Measurements from ENCODE around the gene MUC20.
"Not testable (repeated sequence)": the region's sequence is repeated elsewhere in the genome, so short reads cannot be mapped to it uniquely, and the experiment has no call there.

Gene MUC20

GRCh38 chr3:195708626-195709481, 11.9 kb upstream of the MUC20 start:
- Histone ChIP-seq H3K4me1 (ENCODE audit: control insufficient read depth, insufficient read depth, low read length) (peaks cover 15% of the 10 kb centered on the region), H3K9me3 (ENCODE audit: control insufficient read depth, insufficient read depth, low read length) (no peaks in the 10 kb centered on the region), H3K27me3 (ENCODE audit: control insufficient read depth, insufficient read depth, low read length) (peaks cover 6% of the 10 kb centered on the region), H3K36me3 (ENCODE audit: control insufficient read depth, insufficient read depth, low read length) (no peaks in the 10 kb centered on the region), H3K4me3 (ENCODE audit: low read depth, low read length) (no peak overlapping the region), H3K9ac (ENCODE audit: low read depth, low read length) (no peak overlapping the region)

- no peak overlapping the region for H3K9ac ChIP-seq (ENCODE audit: low read depth, low read length)
- peaks cover 6% of the 10 kb centered on the region for H3K27me3 ChIP-seq (ENCODE audit: control insufficient read depth, insufficient read depth, low read length)
Observed at GRCh38 chr3:195709676-195710085, 11.1 kb upstream of the MUC20 start.

DNA sequence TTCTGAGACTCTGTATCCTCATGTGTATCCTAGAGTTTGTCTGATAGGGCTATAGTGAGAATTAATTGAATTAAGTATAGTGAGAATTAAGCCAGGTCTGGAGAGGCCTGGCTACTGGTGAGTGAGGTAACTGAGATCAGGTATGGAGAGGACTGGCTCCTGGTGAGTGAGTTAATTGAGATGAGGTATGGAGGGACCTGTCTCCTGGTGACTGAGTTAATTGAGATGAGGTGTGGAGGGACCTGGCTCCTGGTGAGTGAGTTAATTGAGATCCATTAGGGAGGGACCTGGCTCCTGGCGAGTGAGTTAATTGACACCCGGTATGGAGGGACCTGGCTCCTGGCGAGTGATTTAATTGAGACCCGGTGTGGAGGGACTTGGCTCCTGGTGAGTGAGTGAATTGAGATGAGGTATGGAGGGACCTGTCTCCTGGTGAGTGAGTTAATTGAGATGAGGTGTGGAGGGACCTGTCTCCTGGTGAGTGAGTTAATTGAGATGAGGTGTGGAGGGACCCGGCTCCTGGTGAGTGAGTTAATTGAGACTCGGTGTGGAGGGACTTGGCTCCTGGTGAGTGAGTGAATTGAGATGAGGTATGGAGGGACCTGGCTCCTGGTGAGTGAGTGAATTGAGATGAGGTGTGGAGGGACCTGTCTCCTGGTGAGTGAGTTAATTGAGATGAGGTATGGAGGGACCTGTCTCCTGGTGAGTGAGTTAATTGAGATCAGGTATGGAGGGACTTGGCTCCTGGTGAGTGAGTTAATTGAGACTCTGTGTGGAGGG, 10.5 kb upstream of the MUC20 start:
- H3K4me3 ChIP-seq (ENCODE audit: low read depth, low read length); H3K9me3 ChIP-seq (ENCODE audit: control insufficient read depth, insufficient read depth, low read length); H3K27me3 ChIP-seq (ENCODE audit: control insufficient read depth, insufficient read depth, low read length); H3K36me3 ChIP-seq (ENCODE audit: control insufficient read depth, insufficient read depth, low read length); H3K4me1 ChIP-seq (ENCODE audit: control insufficient read depth, insufficient read depth, low read length); H3K9ac ChIP-seq (ENCODE audit: low read depth, low read length): not testable (repeated sequence)

More at GRCh38 chr3:195709676-195710085, 11.1 kb upstream of the MUC20 start:
- Histone ChIP-seq H3K4me3 (ENCODE audit: low read depth, low read length) (no peak overlapping the region), H3K4me1 (ENCODE audit: control insufficient read depth, insufficient read depth, low read length) (peaks cover 13% of the 10 kb centered on the region), H3K9me3 (ENCODE audit: control insufficient read depth, insufficient read depth, low read length) (no peaks in the 10 kb centered on the region), H3K36me3 (ENCODE audit: control insufficient read depth, insufficient read depth, low read length) (no peaks in the 10 kb centered on the region)

DNA sequence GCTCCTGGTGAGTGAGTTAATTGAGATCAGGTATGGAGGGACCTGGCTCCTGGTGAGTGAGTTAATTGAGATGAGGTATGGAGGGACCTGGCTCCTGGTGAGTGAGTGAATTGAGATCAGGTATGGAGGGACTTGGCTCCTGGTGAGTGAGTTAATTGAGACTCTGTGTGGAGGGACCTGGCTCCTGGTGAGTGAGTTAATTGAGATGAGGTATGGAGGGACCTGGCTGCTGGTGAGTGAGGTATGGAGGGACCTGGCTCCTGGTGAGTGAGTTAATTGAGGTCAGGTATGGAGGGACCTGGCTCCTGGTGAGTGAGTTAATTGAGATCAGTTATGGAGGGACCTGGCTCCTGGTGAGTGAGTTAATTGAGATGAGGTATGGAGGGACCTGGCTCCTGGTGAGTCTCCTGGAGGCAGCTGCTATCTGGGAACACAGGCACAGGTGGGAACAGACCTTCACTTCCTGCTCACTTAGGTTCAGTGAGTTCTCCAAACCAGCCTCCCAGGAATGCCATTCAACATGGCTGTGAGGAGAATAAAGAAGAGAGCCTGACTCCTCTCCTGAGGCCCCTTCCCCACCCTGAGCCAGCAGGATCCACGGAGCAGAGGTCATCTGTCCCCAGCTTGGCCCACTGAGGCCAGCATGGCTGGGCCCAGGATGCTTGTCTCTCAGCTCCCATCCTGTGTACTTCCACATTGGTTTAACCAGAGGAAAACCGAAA, 9.5 kb upstream of the MUC20 start:
- H3K4me1 ChIP-seq (ENCODE audit: control insufficient read depth, insufficient read depth, low read length); H3K36me3 ChIP-seq (ENCODE audit: control insufficient read depth, insufficient read depth, low read length); H3K27me3 ChIP-seq (ENCODE audit: control insufficient read depth, insufficient read depth, low read length); H3K9ac ChIP-seq (ENCODE audit: low read depth, low read length); H3K9me3 ChIP-seq (ENCODE audit: control insufficient read depth, insufficient read depth, low read length); H3K4me3 ChIP-seq (ENCODE audit: low read depth, low read length): not testable (repeated sequence)

DNA sequence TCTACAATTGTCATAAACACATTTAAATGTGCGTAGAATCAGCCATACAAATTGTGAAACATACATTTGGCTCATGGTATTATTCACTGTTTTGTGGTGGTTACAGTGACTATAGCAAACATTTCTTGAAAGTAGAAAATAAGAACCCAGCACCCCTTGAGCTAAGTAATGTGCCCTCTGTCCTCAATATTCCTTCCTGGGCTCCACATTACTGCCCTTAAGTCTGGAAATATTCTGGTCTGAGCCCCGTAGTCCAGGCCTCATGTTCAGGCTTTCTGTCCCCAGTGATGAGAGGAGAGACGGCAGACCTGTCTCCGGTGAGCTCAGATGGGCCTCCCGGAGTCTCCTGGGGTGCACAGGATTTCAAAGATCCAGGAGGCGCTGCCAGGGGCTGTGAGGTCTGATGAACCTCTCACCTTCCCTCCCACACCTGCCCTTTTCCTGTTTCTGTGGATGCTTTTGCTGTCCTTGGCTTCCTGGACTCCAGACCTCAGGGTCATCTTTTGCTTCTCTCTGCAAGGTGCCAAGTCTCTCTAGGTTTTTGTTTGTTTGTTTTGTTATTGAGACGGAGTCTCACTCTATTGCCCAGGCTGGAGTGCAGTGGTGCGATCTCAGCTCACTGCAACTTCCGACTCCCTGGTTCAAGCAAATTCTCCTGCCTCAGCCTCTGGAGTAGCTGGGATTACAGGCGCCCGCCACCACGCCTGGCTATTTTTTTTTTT, 8.8 kb upstream of the MUC20 start:
- Histone ChIP-seq H3K27me3 (ENCODE audit: control insufficient read depth, insufficient read depth, low read length) (peaks cover 6% of the 10 kb centered on the region), H3K4me3 (ENCODE audit: low read depth, low read length) (no peak overlapping the region), H3K9ac (ENCODE audit: low read depth, low read length) (no peak overlapping the region), H3K4me1 (ENCODE audit: control insufficient read depth, insufficient read depth, low read length) (no peaks in the 10 kb centered on the region), H3K9me3 (ENCODE audit: control insufficient read depth, insufficient read depth, low read length) (no peaks in the 10 kb centered on the region), H3K36me3 (ENCODE audit: control insufficient read depth, insufficient read depth, low read length) (no peaks in the 10 kb centered on the region)

DNA sequence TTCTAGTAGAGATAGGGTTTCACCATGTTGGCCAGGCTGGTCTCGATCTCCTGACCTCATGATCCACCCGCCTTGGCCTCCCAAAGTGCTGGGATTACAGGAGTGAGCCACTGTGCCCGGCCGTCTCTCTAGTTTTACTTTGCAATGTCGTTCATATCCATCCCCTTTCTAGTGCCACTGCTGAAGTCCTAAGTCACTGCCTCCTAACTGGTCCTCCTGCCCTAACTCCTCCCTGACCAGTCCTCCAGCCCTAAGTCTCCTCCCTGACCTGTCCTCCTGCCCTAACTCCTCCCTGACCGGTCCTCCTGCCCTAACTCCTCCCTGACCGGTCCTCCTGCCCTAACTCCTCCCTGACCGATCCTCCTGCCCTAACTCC, 8.3 kb upstream of the MUC20 start:
- not testable (repeated sequence) for H3K27me3 ChIP-seq (ENCODE audit: control insufficient read depth, insufficient read depth, low read length); H3K4me1 ChIP-seq (ENCODE audit: control insufficient read depth, insufficient read depth, low read length); H3K36me3 ChIP-seq (ENCODE audit: control insufficient read depth, insufficient read depth, low read length); H3K9ac ChIP-seq (ENCODE audit: low read depth, low read length); H3K9me3 ChIP-seq (ENCODE audit: control insufficient read depth, insufficient read depth, low read length); H3K4me3 ChIP-seq (ENCODE audit: low read depth, low read length)

- H3K36me3 ChIP-seq (ENCODE audit: control insufficient read depth, insufficient read depth, low read length); H3K9ac ChIP-seq (ENCODE audit: low read depth, low read length); H3K27me3 ChIP-seq (ENCODE audit: control insufficient read depth, insufficient read depth, low read length); H3K9me3 ChIP-seq (ENCODE audit: control insufficient read depth, insufficient read depth, low read length); H3K4me3 ChIP-seq (ENCODE audit: low read depth, low read length); H3K4me1 ChIP-seq (ENCODE audit: control insufficient read depth, insufficient read depth, low read length): not testable (repeated sequence)
Observed at GRCh38 chr3:195713150-195713549, 7.6 kb upstream of the MUC20 start.

DNA sequence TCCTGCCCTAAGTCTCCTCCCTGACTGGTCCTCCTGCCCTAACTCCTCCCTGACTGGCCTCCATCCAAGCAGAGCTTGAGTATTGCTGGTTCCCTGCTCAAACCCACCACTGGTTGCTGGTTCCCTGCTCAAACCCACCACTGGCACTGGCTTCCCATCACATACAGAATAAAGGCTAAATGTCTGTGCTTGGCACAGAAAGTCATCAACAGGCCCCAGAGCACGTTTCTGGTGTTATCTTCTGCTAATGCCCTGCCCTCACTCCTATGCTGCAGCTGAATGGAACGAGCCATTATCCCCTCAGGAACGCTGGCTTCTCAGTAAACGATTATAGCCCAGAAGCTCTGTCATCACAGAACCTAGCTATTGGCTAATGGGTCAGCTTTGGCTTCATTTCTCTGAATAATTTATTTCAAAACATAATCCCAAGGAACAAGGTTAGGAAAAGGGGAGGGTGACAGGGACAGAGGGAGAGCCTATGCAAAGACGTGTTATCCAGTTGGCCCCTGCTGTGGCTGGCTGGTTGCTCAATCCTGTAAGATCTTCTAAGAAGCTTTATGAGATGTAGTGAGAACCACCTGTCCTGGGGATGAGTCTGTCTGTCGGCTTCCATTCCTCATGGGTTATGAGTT, 6.3 kb upstream of the MUC20 start:
- no peaks in the 10 kb centered on the region for H3K9me3 ChIP-seq (ENCODE audit: control insufficient read depth, insufficient read depth, low read length)
- no peaks in the 10 kb centered on the region for H3K36me3 ChIP-seq (ENCODE audit: control insufficient read depth, insufficient read depth, low read length)
- peaks cover 11% of the 10 kb centered on the region for H3K4me1 ChIP-seq (ENCODE audit: control insufficient read depth, insufficient read depth, low read length)
- no peak overlapping the region for H3K9ac ChIP-seq (ENCODE audit: low read depth, low read length)
- H3K4me3 ChIP-seq (ENCODE audit: low read depth, low read length), result no peak overlapping the region
- no peaks in the 10 kb centered on the region for H3K27me3 ChIP-seq (ENCODE audit: control insufficient read depth, insufficient read depth, low read length)

GRCh38 chr3:195715134-195715533, 5.6 kb upstream of the MUC20 start:
- Histone ChIP-seq H3K36me3 (ENCODE audit: control insufficient read depth, insufficient read depth, low read length) (no peaks in the 10 kb centered on the region), H3K4me3 (ENCODE audit: low read depth, low read length) (no peak overlapping the region), H3K9me3 (ENCODE audit: control insufficient read depth, insufficient read depth, low read length) (no peaks in the 10 kb centered on the region), H3K27me3 (ENCODE audit: control insufficient read depth, insufficient read depth, low read length) (no peaks in the 10 kb centered on the region), H3K9ac (ENCODE audit: low read depth, low read length) (no peak overlapping the region), H3K4me1 (ENCODE audit: control insufficient read depth, insufficient read depth, low read length) (peaks cover 14% of the 10 kb centered on the region)

- Histone ChIP-seq H3K9ac (ENCODE audit: low read depth, low read length) (no peak overlapping the region), H3K9me3 (ENCODE audit: control insufficient read depth, insufficient read depth, low read length) (no peaks in the 10 kb centered on the region), H3K27me3 (ENCODE audit: control insufficient read depth, insufficient read depth, low read length) (no peaks in the 10 kb centered on the region), H3K4me3 (ENCODE audit: low read depth, low read length) (no peak overlapping the region), H3K36me3 (ENCODE audit: control insufficient read depth, insufficient read depth, low read length) (no peaks in the 10 kb centered on the region), H3K4me1 (ENCODE audit: control insufficient read depth, insufficient read depth, low read length) (peaks cover 14% of the 10 kb centered on the region)
Observed at GRCh38 chr3:195715583-195716266, 5.1 kb upstream of the MUC20 start.

Measured in iPS-15b (cell line).